ENCODE results near the gene UGT1A7. TPM values are rescaled to one million over a fixed set of nuclear protein-coding genes. Genes with fewer than 3 reads are reported as not detected.
A peak's percentile ranks its signal among the peaks of the same experiment; 100 is the strongest.

Gene UGT1A7
- polyA plus RNA-seq, 3 donors = not detected

DNA sequence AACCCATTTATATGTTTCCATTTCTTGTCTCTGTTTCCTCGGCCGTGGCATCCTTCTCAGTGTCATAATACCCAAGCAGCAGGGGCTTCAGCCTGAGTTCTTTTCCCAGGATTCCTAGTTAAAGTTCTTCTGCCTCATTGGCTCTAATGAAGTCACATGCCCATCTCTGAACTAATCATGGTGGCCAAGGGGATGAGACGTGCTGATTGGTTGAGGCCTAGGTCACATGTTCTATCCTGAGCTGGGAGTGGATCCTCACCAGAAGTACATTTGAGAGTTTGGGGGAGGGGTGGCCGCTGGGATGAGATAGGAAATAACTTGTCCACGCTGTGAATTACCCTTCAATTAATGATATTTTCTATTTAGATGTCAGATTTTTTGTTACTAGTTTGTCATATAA lies 27.2 kb downstream of the UGT1A7 start:
- Mint-ChIP-seq H3K9me3 (peaks cover 0 to 2% (median 0%) of the 10 kb centered on the region in 7 donors), H3K4me1 (no peaks in the 10 kb centered on the region), H3K36me3 (no peaks in the 10 kb centered on the region), H3K27me3 (ENCODE audit: low read depth in 3 of 3) (peaks cover 3 to 5% (median 4%) of the 10 kb centered on the region in 3 donors), H3K4me3 (no peak overlapping the region), H3K27ac (no peak overlapping the region)
- no peak overlapping the region for H3K4me2 ChIP-seq (replicated peaks; ENCODE audit: extremely low read depth, low read length, poor library complexity, severe bottlenecking)
- TF ChIP-seq, protein P1, sequence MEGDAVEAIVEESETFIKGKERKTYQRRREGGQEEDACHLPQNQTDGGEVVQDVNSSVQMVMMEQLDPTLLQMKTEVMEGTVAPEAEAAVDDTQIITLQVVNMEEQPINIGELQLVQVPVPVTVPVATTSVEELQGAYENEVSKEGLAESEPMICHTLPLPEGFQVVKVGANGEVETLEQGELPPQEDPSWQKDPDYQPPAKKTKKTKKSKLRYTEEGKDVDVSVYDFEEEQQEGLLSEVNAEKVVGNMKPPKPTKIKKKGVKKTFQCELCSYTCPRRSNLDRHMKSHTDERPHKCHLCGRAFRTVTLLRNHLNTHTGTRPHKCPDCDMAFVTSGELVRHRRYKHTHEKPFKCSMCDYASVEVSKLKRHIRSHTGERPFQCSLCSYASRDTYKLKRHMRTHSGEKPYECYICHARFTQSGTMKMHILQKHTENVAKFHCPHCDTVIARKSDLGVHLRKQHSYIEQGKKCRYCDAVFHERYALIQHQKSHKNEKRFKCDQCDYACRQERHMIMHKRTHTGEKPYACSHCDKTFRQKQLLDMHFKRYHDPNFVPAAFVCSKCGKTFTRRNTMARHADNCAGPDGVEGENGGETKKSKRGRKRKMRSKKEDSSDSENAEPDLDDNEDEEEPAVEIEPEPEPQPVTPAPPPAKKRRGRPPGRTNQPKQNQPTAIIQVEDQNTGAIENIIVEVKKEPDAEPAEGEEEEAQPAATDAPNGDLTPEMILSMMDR (IDR thresholded peaks at IDR 0.05) = no peak
- DNase-seq = no peak
- no peaks in the 10 kb centered on the region for H3K79me2 ChIP-seq (ENCODE audit: insufficient read depth, low read length)
- H3K4me3 ChIP-seq (replicated peaks in 1 of 3; ENCODE audit: low read depth in 2 of 3, low read length in 3 of 3) = no peak overlapping the region
- no peaks in the 10 kb centered on the region for H4K20me1 ChIP-seq (ENCODE audit: insufficient read depth, low read length)
- no peaks in the 10 kb centered on the region for H3K36me3 ChIP-seq (replicated peaks in 1 of 2; ENCODE audit: control insufficient read depth in 1 of 2, insufficient read depth in 2 of 2, low read length in 2 of 2)
- intact Hi-C loops (cut with micrococcal nuclease) = no loop called here
- H3K9me3 ChIP-seq (replicated peaks in 1 of 2; ENCODE audit: control insufficient read depth in 1 of 2, insufficient read depth in 1 of 2, low read length in 2 of 2) = no peaks in the 10 kb centered on the region
- no peaks in the 10 kb centered on the region for H3K4me1 ChIP-seq (ENCODE audit: control insufficient read depth in 1 of 2, insufficient read depth in 2 of 2, low read length in 2 of 2)
- WGBS (ENCODE audit: insufficient coverage) = 100% methylated on average over 2 of the region's 5 CpGs
- no peaks in the 10 kb centered on the region for H3K27me3 ChIP-seq (ENCODE audit: control insufficient read depth in 2 of 2, insufficient read depth in 2 of 2, low read length in 2 of 2)
- H3K9ac ChIP-seq (ENCODE audit: insufficient read depth, low read length, poor library complexity, severe bottlenecking) = no peak overlapping the region
- no peak overlapping the region for H2AFZ ChIP-seq (ENCODE audit: insufficient read depth, low read depth, low read length, poor library complexity, severe bottlenecking)
- H3K27ac ChIP-seq (ENCODE audit: low read depth in 1 of 2, low read length in 2 of 2) = no peak overlapping the region

DNA sequence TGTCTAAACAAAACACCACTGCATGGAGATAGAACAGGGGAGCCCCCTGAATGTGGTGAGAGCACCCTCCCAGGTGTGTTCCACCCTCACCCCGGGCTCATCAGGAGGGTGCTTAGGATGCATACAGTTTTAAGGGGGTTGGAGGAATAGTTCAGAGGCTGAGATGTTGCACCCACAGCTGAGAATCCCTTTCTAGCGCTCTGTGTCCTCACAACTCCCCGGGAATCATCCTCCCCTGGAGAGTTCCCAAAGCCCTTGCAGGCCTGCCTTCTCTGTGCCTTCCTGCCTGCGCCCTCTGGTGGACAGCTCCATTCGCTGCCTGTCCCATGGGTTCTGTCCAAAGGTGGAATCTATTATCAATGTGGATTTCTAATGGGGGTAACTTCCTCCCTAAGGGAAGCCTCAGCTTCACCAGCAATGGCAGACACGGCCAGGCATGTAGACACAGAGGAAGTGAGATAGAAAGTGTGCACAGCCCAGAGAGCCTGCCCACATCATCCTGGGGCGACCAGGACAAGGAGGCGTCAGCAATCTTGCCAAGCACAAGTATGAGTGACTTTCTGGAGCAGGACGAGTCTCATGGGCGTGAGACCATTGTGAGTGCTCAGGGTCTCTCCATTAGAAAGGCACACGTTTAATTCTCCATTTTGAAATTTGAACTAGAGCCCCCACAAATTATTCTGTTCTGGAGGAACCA lies 29.8 kb downstream of the UGT1A7 start:
- no peaks in the 10 kb centered on the region for H4K20me1 ChIP-seq (ENCODE audit: insufficient read depth, low read length)
- H3K9me3 ChIP-seq (replicated peaks in 1 of 2; ENCODE audit: control insufficient read depth in 1 of 2, insufficient read depth in 1 of 2, low read length in 2 of 2) = no peaks in the 10 kb centered on the region
- H3K4me3 ChIP-seq (replicated peaks in 1 of 3; ENCODE audit: low read depth in 2 of 3, low read length in 3 of 3) = no peak overlapping the region
- no peaks in the 10 kb centered on the region for H3K4me1 Mint-ChIP-seq
- H3K9ac ChIP-seq (ENCODE audit: insufficient read depth, low read length, poor library complexity, severe bottlenecking) = no peak overlapping the region
- peaks cover 0 to 2% (median 0%) of the 10 kb centered on the region in 7 donors for H3K9me3 Mint-ChIP-seq
- TF ChIP-seq, protein P1 (IDR thresholded peaks at IDR 0.05) = peak; percentile 91
- H3K27me3 Mint-ChIP-seq (ENCODE audit: low read depth in 3 of 3) = peaks cover 4 to 7% (median 6%) of the 10 kb centered on the region in 3 donors
- H3K27ac ChIP-seq (ENCODE audit: low read depth in 1 of 2, low read length in 2 of 2) = no peak overlapping the region
- no peak overlapping the region for H2AFZ ChIP-seq (ENCODE audit: insufficient read depth, low read depth, low read length, poor library complexity, severe bottlenecking)
- H3K27me3 ChIP-seq (ENCODE audit: control insufficient read depth in 2 of 2, insufficient read depth in 2 of 2, low read length in 2 of 2) = no peaks in the 10 kb centered on the region
- intact Hi-C loops (cut with micrococcal nuclease) = no loop called here
- H3K36me3 ChIP-seq (replicated peaks in 1 of 2; ENCODE audit: control insufficient read depth in 1 of 2, insufficient read depth in 2 of 2, low read length in 2 of 2) = no peaks in the 10 kb centered on the region
- H3K27ac Mint-ChIP-seq = no peak overlapping the region
- no peaks in the 10 kb centered on the region for H3K36me3 Mint-ChIP-seq
- H3K4me3 Mint-ChIP-seq = no peak overlapping the region
- 66% methylated on average over 6 of the region's 11 CpGs for WGBS (ENCODE audit: insufficient coverage)
- peak; percentile 8 to 34 (median 13) for DNase-seq
- no peak overlapping the region for H3K4me2 ChIP-seq (replicated peaks; ENCODE audit: extremely low read depth, low read length, poor library complexity, severe bottlenecking)
- no peaks in the 10 kb centered on the region for H3K4me1 ChIP-seq (ENCODE audit: control insufficient read depth in 1 of 2, insufficient read depth in 2 of 2, low read length in 2 of 2)
- no peaks in the 10 kb centered on the region for H3K79me2 ChIP-seq (ENCODE audit: insufficient read depth, low read length)

Measured in CD14-positive monocyte (primary cell).